ENCODE measurements around the gene CDC123.

DNA sequence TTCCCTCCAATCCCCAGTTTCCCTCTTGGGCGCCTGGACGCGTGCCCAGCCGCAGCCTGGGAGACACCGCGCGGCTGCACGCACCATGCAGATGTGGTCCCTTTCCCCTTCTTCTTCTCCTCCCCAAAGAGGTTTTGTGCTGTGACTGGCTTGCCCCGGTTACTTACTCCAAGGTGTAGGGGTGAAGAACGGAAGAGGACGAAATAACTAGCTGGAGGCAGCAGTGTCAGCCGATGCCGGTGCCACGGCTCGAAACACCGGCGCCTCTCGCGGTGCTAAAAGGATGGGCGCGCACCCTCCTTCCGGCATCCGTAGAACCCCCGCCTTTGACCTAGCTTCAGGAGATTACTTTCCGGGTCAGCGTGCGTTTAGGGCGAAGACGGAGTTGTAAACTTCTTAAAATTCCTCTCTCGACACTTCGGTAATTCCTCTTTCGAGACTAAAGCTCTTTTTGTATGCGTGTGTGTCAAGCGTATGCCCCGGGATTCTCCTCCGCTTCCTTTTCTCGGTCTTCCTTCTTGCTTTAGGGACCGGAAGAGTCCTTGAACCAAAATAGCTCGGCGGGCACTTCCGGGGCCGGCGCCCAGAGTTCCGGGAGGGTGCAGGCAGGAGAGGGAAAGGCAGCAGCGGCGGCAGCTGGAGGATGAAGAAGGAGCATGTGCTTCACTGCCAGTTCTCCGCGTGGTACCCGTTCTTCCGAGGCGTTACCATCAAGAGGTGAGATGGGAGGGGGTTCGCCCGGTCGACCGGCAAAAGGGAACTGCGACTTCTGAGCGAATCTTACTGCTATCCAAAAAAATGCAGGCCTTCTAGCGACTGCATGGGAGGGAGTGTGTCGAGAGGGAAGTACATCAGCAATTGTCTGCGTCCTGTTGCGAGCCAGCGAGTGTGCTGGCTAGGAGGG lies at the start of gene CDC123, which contains the start of gene NUDT5:
- TF ChIP-seq CTCF (IDR thresholded peaks at IDR 0.05): no peak
- TF ChIP-seq POLR2AphosphoS5 (IDR thresholded peaks at IDR 0.05): peak in 1 of 3 donors; percentile 41
- TF ChIP-seq POLR2A (IDR thresholded peaks at IDR 0.05): peak in 1 of 2 donors; percentile 53
- TF ChIP-seq EP300 (IDR thresholded peaks at IDR 0.05): no peak

Measured in suprapubic skin (tissue), 4 donors.